Dendritic cell treated with granulocyte-macrophage colony-stimulating factor and Interleukin-4, amounts not matched to agents 40 ng/mL and 50 ng/mL, for 4 days (primary cell): Measurements from ENCODE around the gene PPARA.
A peak's percentile ranks its signal among the peaks of the same experiment; 100 is the strongest.

Experiments
- H3K27ac Mint-ChIP-seq: one replicate; pipeline ENCODE4 v1.8.0; 2022; ENCODE audit warnings: mild to moderate bottlenecking, mixed read lengths
- H3K27me3 Mint-ChIP-seq: one replicate; pipeline ENCODE4 v1.8.0; 2022; ENCODE audit warnings: mild to moderate bottlenecking, mixed read lengths
- H3K36me3 Mint-ChIP-seq: one replicate; pipeline ENCODE4 v1.8.0; 2022; ENCODE audit warnings: low read depth, mixed read lengths
- H3K4me1 Mint-ChIP-seq: one replicate; pipeline ENCODE4 v1.8.0; 2022; ENCODE audit warnings: low read depth, mixed read lengths
- H3K4me3 Mint-ChIP-seq: one replicate; pipeline ENCODE4 v1.8.0; 2022; ENCODE audit warnings: mild to moderate bottlenecking, moderate library complexity, mixed read lengths
- H3K9me3 Mint-ChIP-seq: one replicate; pipeline ENCODE4 v1.8.0; 2022; ENCODE audit warnings: mixed read lengths
- intact Hi-C: fragments of 100-400 bp; cut with micrococcal nuclease; formaldehyde crosslinking; loops from one replicate; pipeline ENCODE4 v1.15.0; 2022

Gene PPARA

GRCh38 chr22:46242076-46242475 lies 91.8 kb downstream of the PPARA start:
- Mint-ChIP-seq H3K9me3 (no peaks in the 10 kb centered on the region), H3K4me1 (peaks cover 24% of the 10 kb centered on the region), H3K27ac (no peak overlapping the region), H3K36me3 (peaks cover 57% of the 10 kb centered on the region), H3K27me3 (no peaks in the 10 kb centered on the region), H3K4me3 (no peak overlapping the region)
- intact Hi-C loops: loop anchor here (10.0 kb wide), 1 partner anchor 87 kb away; the partner anchor contains the start of gene PPARA

- Mint-ChIP-seq H3K9me3 (no peaks in the 10 kb centered on the region), H3K4me3 (no peak overlapping the region), H3K4me1 (peaks cover 26% of the 10 kb centered on the region), H3K27ac (no peak overlapping the region), H3K36me3 (peaks cover 34% of the 10 kb centered on the region), H3K27me3 (no peaks in the 10 kb centered on the region)
- intact Hi-C loops: loop anchor here (10.0 kb wide), 1 partner anchor 90 kb away; the partner anchor contains the start of gene PPARA
These were observed 94.4 kb downstream of the PPARA start for GRCh38 chr22:46244771-46245170.

- Mint-ChIP-seq H3K27me3 (no peaks in the 10 kb centered on the region), H3K4me3 (no peak overlapping the region), H3K9me3 (no peaks in the 10 kb centered on the region), H3K27ac (no peak overlapping the region), H3K4me1 (peaks cover 20% of the 10 kb centered on the region), H3K36me3 (peaks cover 38% of the 10 kb centered on the region)
- intact Hi-C loops: loop anchor here (10.0 kb wide), 1 partner anchor 91 kb away; the partner anchor contains the start of gene PPARA
These were observed 95.2 kb downstream of the PPARA start for GRCh38 chr22:46245511-46245910.

- Mint-ChIP-seq H3K9me3 (no peaks in the 10 kb centered on the region), H3K4me3 (no peak overlapping the region)
These were observed 95.9 kb downstream of the PPARA start for GRCh38 chr22:46246178-46246577.

GRCh38 chr22:46247443-46247975 lies 97.2 kb downstream of the PPARA start:
- intact Hi-C loops: loop anchor here (10.0 kb wide), 1 partner anchor 93 kb away; the partner anchor contains the start of gene PPARA
- Mint-ChIP-seq H3K36me3 (peaks cover 43% of the 10 kb centered on the region), H3K27ac (no peak overlapping the region), H3K4me3 (no peak overlapping the region), H3K4me1 (peaks cover 26% of the 10 kb centered on the region), H3K27me3 (no peaks in the 10 kb centered on the region), H3K9me3 (no peaks in the 10 kb centered on the region)

More at GRCh38 chr22:46246178-46246577, 95.9 kb downstream of the PPARA start:
- intact Hi-C loops: loop anchor here (10.0 kb wide), 1 partner anchor 91 kb away; the partner anchor contains the start of gene PPARA
- Mint-ChIP-seq H3K36me3 (peaks cover 43% of the 10 kb centered on the region), H3K27ac (no peak overlapping the region), H3K27me3 (no peaks in the 10 kb centered on the region), H3K4me1 (peaks cover 20% of the 10 kb centered on the region)

GRCh38 chr22:46250035-46250782 lies 99.9 kb downstream of the PPARA start, which contains the start of gene CDPF1:
TSS of gene CDPF1 (minus strand) at chr22:46250293. CDS start at chr22:46248284, 2,009 bp downstream.
- Mint-ChIP-seq H3K27ac (peak within 1 kb of the TSS; percentile 91), H3K4me1 (peaks cover 28% of the 10 kb centered on the region), H3K27me3 (no peaks in the 10 kb centered on the region), H3K9me3 (no peaks in the 10 kb centered on the region), H3K36me3 (peaks cover 27% of the 10 kb centered on the region), H3K4me3 (peak within 1 kb of the TSS; percentile 90)
- intact Hi-C loops: loop anchor here (5.0 kb wide), 1 partner anchor 42 kb away; no protein-coding TSS in a partner anchor

GRCh38 chr22:46250783-46251125 lies 100.4 kb downstream of the PPARA start:
- H3K27ac Mint-ChIP-seq: peak overlapping the region; percentile 91
- intact Hi-C loops: loop anchor here (5.0 kb wide), 1 partner anchor 42 kb away; no protein-coding TSS in a partner anchor
- H3K27me3 Mint-ChIP-seq: no peaks in the 10 kb centered on the region
- peaks cover 28% of the 10 kb centered on the region for H3K4me1 Mint-ChIP-seq
- peaks cover 25% of the 10 kb centered on the region for H3K36me3 Mint-ChIP-seq
- no peaks in the 10 kb centered on the region for H3K9me3 Mint-ChIP-seq
- peak overlapping the region; percentile 90 for H3K4me3 Mint-ChIP-seq

- peak overlapping the region; percentile 91 for H3K27ac Mint-ChIP-seq
- peaks cover 22% of the 10 kb centered on the region for H3K36me3 Mint-ChIP-seq
- no peaks in the 10 kb centered on the region for H3K27me3 Mint-ChIP-seq
- peaks cover 28% of the 10 kb centered on the region for H3K4me1 Mint-ChIP-seq
- peak overlapping the region; percentile 90 for H3K4me3 Mint-ChIP-seq
- intact Hi-C loops: loop anchor here (5.0 kb wide), 1 partner anchor 41 kb away; no protein-coding TSS in a partner anchor
- no peaks in the 10 kb centered on the region for H3K9me3 Mint-ChIP-seq
These were observed 100.9 kb downstream of the PPARA start for GRCh38 chr22:46251266-46251665.

GRCh38 chr22:46251816-46252380 lies 101.6 kb downstream of the PPARA start:
- Mint-ChIP-seq H3K36me3 (peaks cover 15% of the 10 kb centered on the region), H3K27me3 (no peaks in the 10 kb centered on the region), H3K4me3 (no peak overlapping the region), H3K4me1 (peaks cover 28% of the 10 kb centered on the region), H3K27ac (no peak overlapping the region), H3K9me3 (no peaks in the 10 kb centered on the region)
- intact Hi-C loops: loop anchor here (5.0 kb wide), 1 partner anchor 40 kb away; no protein-coding TSS in a partner anchor

- H3K4me1 Mint-ChIP-seq: peaks cover 34% of the 10 kb centered on the region
- no peaks in the 10 kb centered on the region for H3K9me3 Mint-ChIP-seq
- no peak overlapping the region for H3K27ac Mint-ChIP-seq
- no peak overlapping the region for H3K4me3 Mint-ChIP-seq
- H3K36me3 Mint-ChIP-seq: no peaks in the 10 kb centered on the region
- H3K27me3 Mint-ChIP-seq: peaks cover 13% of the 10 kb centered on the region
- intact Hi-C loops: no loop called here
These were observed 106.1 kb downstream of the PPARA start for GRCh38 chr22:46256358-46256958.

- Mint-ChIP-seq H3K27ac (no peak overlapping the region), H3K36me3 (no peaks in the 10 kb centered on the region), H3K4me3 (no peak overlapping the region), H3K4me1 (peaks cover 40% of the 10 kb centered on the region), H3K9me3 (no peaks in the 10 kb centered on the region), H3K27me3 (peaks cover 37% of the 10 kb centered on the region)
- intact Hi-C loops: no loop called here
These were observed 109.0 kb downstream of the PPARA start for GRCh38 chr22:46259374-46259773.

GRCh38 chr22:46260038-46260437 lies 109.7 kb downstream of the PPARA start:
- intact Hi-C loops: no loop called here
- no peaks in the 10 kb centered on the region for H3K9me3 Mint-ChIP-seq
- H3K36me3 Mint-ChIP-seq: no peaks in the 10 kb centered on the region
- H3K27ac Mint-ChIP-seq: no peak overlapping the region
- H3K4me1 Mint-ChIP-seq: peaks cover 37% of the 10 kb centered on the region
- peaks cover 42% of the 10 kb centered on the region for H3K27me3 Mint-ChIP-seq
- no peak overlapping the region for H3K4me3 Mint-ChIP-seq

GRCh38 chr22:46262449-46263215 lies 112.3 kb downstream of the PPARA start:
- peak overlapping the region; percentile 68 for H3K4me3 Mint-ChIP-seq
- peak overlapping the region; percentile 53 for H3K27ac Mint-ChIP-seq
- H3K9me3 Mint-ChIP-seq: no peaks in the 10 kb centered on the region
- H3K27me3 Mint-ChIP-seq: peaks cover 52% of the 10 kb centered on the region
- no peaks in the 10 kb centered on the region for H3K36me3 Mint-ChIP-seq
- peaks cover 42% of the 10 kb centered on the region for H3K4me1 Mint-ChIP-seq
- intact Hi-C loops: no loop called here
